Heart left ventricle (tissue), 16 donors: ENCODE data around the gene BMERB1. TPM values are rescaled to one million over a fixed set of nuclear protein-coding genes. Genes with fewer than 3 reads are reported as not detected.
A peak's percentile ranks its signal among the peaks of the same experiment; 100 is the strongest.

ENCODE experiments used
- ATAC-seq, 4 donors: fragments of 200-7000 bp; cut with Tn5 transposase; one replicate each; pipeline ENCODE4 v1.9.1; 2020 to 2022; ENCODE audit warnings: moderate library complexity in 4 of 4, mild to moderate bottlenecking in 3 of 4, moderate number of reproducible peaks in 1 of 4
- DNase-seq, 5 donors: peaks; one replicate each; pipeline ENCODE4 v3.0.0-alpha.2; 2020
- H3K27ac ChIP-seq, 12 donors: fragments of 200-600 bp; sonication (generic) in 4 of 12; one replicate each; pipeline versions ENCODE4 v1.5.0 to v1.8.0; 2016 to 2022; ENCODE audit warnings: mild to moderate bottlenecking in 2 of 12
- H3K27me3 ChIP-seq, 9 donors: fragments of 200-600 bp; sonication (generic) in 2 of 9; one replicate each; pipeline versions ENCODE4 v1.5.1 to v1.8.0; 2016 to 2022; ENCODE audit warnings: mild to moderate bottlenecking in 3 of 9
- H3K36me3 ChIP-seq, 9 donors: fragments of 200-600 bp; sonication (generic) in 2 of 9; one replicate each; pipeline versions ENCODE4 v1.5.0 to v1.8.0; 2018 to 2022; ENCODE audit warnings: mild to moderate bottlenecking in 2 of 9
- H3K4me1 ChIP-seq, 12 donors: fragments of 200-600 bp; sonication (generic) in 4 of 12; one replicate each; pipeline versions ENCODE4 v1.5.0 to v1.8.0; 2016 to 2022; ENCODE audit warnings: mild to moderate bottlenecking in 3 of 12
- H3K4me3 ChIP-seq, 12 donors: fragments of 200-600 bp; sonication (generic) in 4 of 12; one replicate each; pipeline versions ENCODE4 v1.5.0 to v1.8.0; 2017 to 2022; ENCODE audit warnings: mild to moderate bottlenecking in 9 of 12, moderate library complexity in 4 of 12
- H3K9me3 ChIP-seq, 12 donors: fragments of 200-600 bp; sonication (generic) in 4 of 12; one replicate each; pipeline versions ENCODE4 v1.5.0 to v1.8.0; 2016 to 2022; ENCODE audit warnings: mild to moderate bottlenecking in 1 of 12
- CTCF ChIP-seq, 12 donors: fragments of 200-600 bp; sonication (generic) in 4 of 12; IDR thresholded peaks; one replicate each; pipeline versions ENCODE4 v1.5.0 to v1.8.0; 2018 to 2022; ENCODE audit warnings: antibody characterized with exemption in 12 of 12, mild to moderate bottlenecking in 5 of 12
- POLR2A ChIP-seq, 2 donors: fragments of 450-650 bp; IDR thresholded peaks; one replicate each; pipeline ENCODE4 v1.6.1; 2017; ENCODE audit warnings: antibody characterized with exemption in 2 of 2, mild to moderate bottlenecking in 2 of 2, moderate library complexity in 2 of 2
- WGBS, 4 donors: extraction: QIAGEN DNeasy Blood & Tissue Kit in 2 of 4; methylation state at CpG; one replicate each; pipeline versions ENCODE4 v1.1.5 to v1.1.7; 2013 to 2018; 5-methylcytosine and 5-hydroxymethylcytosine counted together
- intact Hi-C, 10 donors: fragments of 100-400 bp; cut with DNase I; formaldehyde crosslinking; loops; one replicate each; pipeline versions ENCODE4 v1.11.1 to v1.14.2; 2022
- polyA plus RNA-seq, 2 donors: library from polyadenylated mRNA; stranded (reverse); fragments of 200-250 nt; gene quantifications; one replicate each; pipeline ENCODE4 v1.2.3, GENCODE V29; 2013
- total RNA-seq, 9 donors: library from RNA; depleted of rRNA in 2 of 9; stranded (reverse); fragments of >200 nt in 2 of 9; fragmentation: NEBNext Ultra II Directional in 3 of 9; extraction: Animal tissue kit (Norgen Biotek cat#: 25700) in 3 of 9; gene quantifications; one replicate each; pipeline versions ENCODE4 v1.1.0 to v1.2.4, GENCODE V29; 2016 to 2023
- donor health status: ischemic (EF 13 %, LVEDD 7.1; RV severe dilation, severe dysfunction).
- donor health status: healthy with polysubstance abuse.
- donor health status: DM: no; HTN: yes; CAD: no.
- donor health status: DM: no; HTN: no; CAD: no.
- donor health status: ischemic (EF 25% LVEDD 6.9; RV normal size, moderate dysfunction).
- donor health status: ischemic (EF 25% LVEDD 5.7; RV mildly dilated, moderate dysfunction).
- donor health status: healthy.
- donor health status: DM: yes; HTN: yes; CAD: no.
- donor health status: ischemic (EF 35%, LVEDD 5.7; RV mildly dilated, moderate dysfunction).
- donor health status: nonischemic (EF 11% LVEDD 7.7; RV severe dilation, severe dysfunction).
- donor health status: DM: yes; HTN: yes; CAD: no.
- donor health status: PGD.
- donor health status: ischemic (EF 29% LVEDD 5.4; RV normal size, mild dysfunction).
- donor health status: nonischemic (EF 23%, LVEDD 6.1; RV moderate dilation, normal function).

Gene BMERB1
- total and polyA plus RNA-seq, 11 donors, result 20.8 to 105 (median 70.5) TPM

GRCh38 chr16:15523092-15523541 lies 88.7 kb downstream of the BMERB1 start:
- ATAC-seq (peak in 3 of 4 donors; percentile 52 to 68 (median 55)), DNase-seq (peak in 4 of 5 donors; percentile 23 to 51 (median 34))
- TF ChIP-seq POLR2A (IDR thresholded peaks at IDR 0.05), result no peak
- peak in 4 of 12 donors; percentile 10 to 15 (median 14) for TF ChIP-seq CTCF (IDR thresholded peaks at IDR 0.05)
- Histone ChIP-seq H3K27me3 (no peaks in the 10 kb centered on the region), H3K4me3 (peak overlapping the region in 1 of 12 donors; percentile 25), H3K36me3 (no peaks in the 10 kb centered on the region), H3K27ac (peak overlapping the region in 1 of 12 donors; percentile 14), H3K9me3 (no peaks in the 10 kb centered on the region), H3K4me1 (peaks cover 0 to 43% (median 10%) of the 10 kb centered on the region in 12 donors)
- WGBS, 4 donors, result 77 to 84% (median 78%) methylated on average over 10 of the region's 10 CpGs
- intact Hi-C loops, result no loop called here

GRCh38 chr16:15523939-15524338 lies 89.6 kb downstream of the BMERB1 start:
- ATAC-seq (peak in 1 of 4 donors; percentile 30), DNase-seq (no peak)
- no peaks in the 10 kb centered on the region for H3K9me3 ChIP-seq
- peaks cover 0 to 43% (median 9%) of the 10 kb centered on the region in 12 donors for H3K4me1 ChIP-seq
- H3K36me3 ChIP-seq, result no peaks in the 10 kb centered on the region
- H3K4me3 ChIP-seq, result no peak overlapping the region
- WGBS, 4 donors, result 82 to 93% (median 91%) methylated on average over 4 of the region's 4 CpGs
- no peaks in the 10 kb centered on the region for H3K27me3 ChIP-seq
- H3K27ac ChIP-seq, result no peak overlapping the region
- TF ChIP-seq POLR2A (IDR thresholded peaks at IDR 0.05) (no peak), CTCF (IDR thresholded peaks at IDR 0.05) (no peak)
- intact Hi-C loops, result no loop called here

GRCh38 chr16:15524966-15525365 lies 90.6 kb downstream of the BMERB1 start:
- Histone ChIP-seq H3K27ac (no peak overlapping the region), H3K27me3 (no peaks in the 10 kb centered on the region), H3K36me3 (no peaks in the 10 kb centered on the region), H3K9me3 (no peaks in the 10 kb centered on the region), H3K4me3 (no peak overlapping the region), H3K4me1 (peaks cover 0 to 33% (median 9%) of the 10 kb centered on the region in 12 donors)
- ATAC-seq (no peak), DNase-seq (no peak)
- intact Hi-C loops, result no loop called here
- 97 to 100% (median 98%) methylated on average over 5 of the region's 5 CpGs for WGBS, 4 donors
- no peak for TF ChIP-seq POLR2A (IDR thresholded peaks at IDR 0.05)
- no peak for TF ChIP-seq CTCF (IDR thresholded peaks at IDR 0.05)

- intact Hi-C loops, result no loop called here
- Histone ChIP-seq H3K9me3 (no peaks in the 10 kb centered on the region), H3K27me3 (no peaks in the 10 kb centered on the region), H3K27ac (no peak overlapping the region), H3K4me1 (peaks cover 0 to 23% (median 8%) of the 10 kb centered on the region in 12 donors), H3K36me3 (no peaks in the 10 kb centered on the region), H3K4me3 (no peak overlapping the region)
- ATAC-seq (no peak), DNase-seq (no peak)
- no peak for TF ChIP-seq CTCF (IDR thresholded peaks at IDR 0.05)
- TF ChIP-seq POLR2A (IDR thresholded peaks at IDR 0.05), result no peak
- 95 to 99% (median 97%) methylated on average over 7 of the region's 7 CpGs for WGBS, 4 donors
Measured at GRCh38 chr16:15526097-15526496, 91.7 kb downstream of the BMERB1 start.
